ENCODE data around the gene TSG101. TPM values are rescaled to one million over a fixed set of nuclear protein-coding genes. Genes with fewer than 3 reads are reported as not detected.

TSG101 gene
- total and polyA plus RNA-seq, 5 experiments from 2014 or later, result 31.8 to 58.7 (median 42.5) TPM

DNA sequence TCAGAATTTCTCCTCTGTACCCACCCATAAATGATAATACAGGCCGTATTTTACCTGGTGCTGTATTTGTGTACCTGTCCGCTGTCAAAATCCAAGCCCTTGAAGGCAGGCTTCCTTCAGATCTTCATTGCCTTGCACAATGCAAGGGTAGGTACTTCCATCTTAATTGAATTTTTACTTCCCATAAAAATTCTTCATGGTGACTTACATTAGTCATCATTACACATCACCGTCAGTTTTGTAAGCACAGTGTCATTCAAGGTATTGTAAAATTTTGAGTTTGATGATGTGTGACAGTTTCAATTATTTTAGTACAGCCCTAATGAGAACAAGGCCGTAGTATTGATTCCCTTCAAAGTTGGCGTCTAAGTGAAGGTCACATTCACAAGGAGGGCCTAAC is 770 bp upstream of the TSG101 start:
- POLR2A ChIA-PET, result interaction anchor here (0.6 to 2.7 kb wide), 14 partner anchors 8 to 514 kb away, joined by 3 to 35 read pairs (median 8); partner anchors contain the start of genes GTF2H1, HPS5, LDHA and SERGEF
- no peak for ATAC-seq
- Mint-ChIP-seq H3K4me3 (peak overlapping the region; percentile 98 to 100 (median 99)), H3K9me3 (peaks cover 0 to 3% (median 0%) of the 10 kb centered on the region in 9 donors), H3K27ac (peak overlapping the region; percentile 100), H3K27me3 (peaks cover 0 to 3% (median 0%) of the 10 kb centered on the region in 5 donors), H3K36me3 (peaks cover 0 to 17% (median 6%) of the 10 kb centered on the region in 3 donors), H3K4me1 (peaks cover 20 to 54% (median 46%) of the 10 kb centered on the region in 4 donors)
- peak in 2 of 10 donors; percentile 30 to 35 for DNase-seq

DNA sequence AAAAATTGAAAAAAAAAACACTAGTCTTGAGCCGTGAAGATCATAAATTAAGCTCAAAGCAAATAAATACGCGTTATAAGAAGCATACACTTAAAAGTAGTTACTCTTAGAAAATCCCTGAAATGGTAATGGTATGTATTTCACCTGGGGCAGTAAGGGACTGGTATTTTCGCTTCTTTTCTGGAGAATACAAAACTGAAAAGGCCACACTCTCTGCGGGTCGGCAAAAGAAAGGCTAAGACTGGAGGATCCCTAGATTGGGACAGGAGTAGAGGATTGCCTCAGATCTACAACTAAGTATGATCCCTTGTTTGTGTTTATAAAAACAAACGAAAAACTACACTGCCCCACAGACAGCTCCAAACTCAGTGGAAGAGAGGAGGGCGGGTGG is 617 bp downstream of the TSG101 start:
- DNase-seq (no peak), ATAC-seq (no peak)
- Mint-ChIP-seq H3K36me3 (peaks cover 5 to 25% (median 6%) of the 10 kb centered on the region in 3 donors), H3K9me3 (peaks cover 0 to 3% (median 0%) of the 10 kb centered on the region in 9 donors), H3K27me3 (peaks cover 0 to 3% (median 0%) of the 10 kb centered on the region in 5 donors), H3K4me3 (peak overlapping the region; percentile 98 to 100 (median 99)), H3K4me1 (peaks cover 27 to 65% (median 55%) of the 10 kb centered on the region in 4 donors), H3K27ac (peak overlapping the region; percentile 100)
- POLR2A ChIA-PET, result interaction anchor here (0.6 to 2.7 kb wide), 17 partner anchors 8 to 513 kb away, joined by 3 to 35 read pairs (median 6); partner anchors contain the start of genes GTF2H1, HPS5, LDHA and SERGEF

DNA sequence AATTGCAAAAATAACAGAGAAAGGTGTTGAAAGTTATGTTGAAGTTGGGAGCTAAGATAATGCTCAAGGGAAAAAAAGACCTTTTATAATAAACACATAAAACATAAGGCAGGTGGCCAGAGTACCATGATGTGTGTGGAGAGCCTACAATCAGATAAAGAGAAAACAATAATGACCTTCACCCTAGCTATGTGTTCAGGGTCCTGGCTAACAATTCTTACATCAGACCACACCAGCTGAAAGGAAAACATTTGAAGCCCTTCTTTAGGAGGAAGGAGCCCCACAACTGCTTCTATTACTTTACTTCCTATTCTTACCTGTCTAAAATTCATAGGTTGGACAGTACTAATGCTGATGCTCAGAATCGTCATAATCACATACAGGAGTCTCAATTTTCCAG is 2.5 kb downstream of the TSG101 start:
- H3K27ac Mint-ChIP-seq, result peak overlapping the region in 7 of 10 donors; percentile 9 to 65 (median 43)
- peak overlapping the region in 8 of 10 donors; percentile 11 to 57 (median 26) for H3K4me3 Mint-ChIP-seq
- peaks cover 0 to 3% (median 0%) of the 10 kb centered on the region in 5 donors for H3K27me3 Mint-ChIP-seq
- ATAC-seq, result no peak
- peaks cover 5 to 39% (median 6%) of the 10 kb centered on the region in 3 donors for H3K36me3 Mint-ChIP-seq
- peaks cover 32 to 74% (median 62%) of the 10 kb centered on the region in 4 donors for H3K4me1 Mint-ChIP-seq
- POLR2A ChIA-PET, result interaction anchor here (1.1 kb wide), 1 partner anchor 129 kb away, joined by 3 read pairs; no protein-coding TSS in a partner anchor
- DNase-seq, result no peak
- peaks cover 0 to 3% (median 0%) of the 10 kb centered on the region in 9 donors for H3K9me3 Mint-ChIP-seq

DNA sequence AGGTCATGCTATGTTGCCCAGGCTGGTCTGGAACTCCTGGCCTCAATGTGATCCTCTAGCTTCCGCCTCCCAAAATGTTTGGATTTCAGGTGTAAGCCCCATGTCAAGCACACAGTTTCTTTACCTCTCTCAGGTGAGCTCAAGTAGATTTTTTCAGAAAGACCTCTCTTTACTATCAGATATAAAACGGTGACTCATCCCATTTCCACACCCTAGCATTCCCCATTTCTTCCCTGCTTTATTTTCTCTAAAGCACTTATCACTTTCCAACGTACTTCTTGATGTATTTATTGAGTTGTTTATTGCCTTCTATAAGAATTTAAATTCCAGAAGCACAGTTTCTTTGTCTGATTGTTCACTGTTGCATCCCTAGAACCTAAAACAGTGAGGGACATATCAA is 3.7 kb downstream of the TSG101 start:
- Mint-ChIP-seq H3K4me1 (peaks cover 31 to 72% (median 60%) of the 10 kb centered on the region in 4 donors), H3K27ac (peak overlapping the region in 5 of 10 donors; percentile 15 to 59 (median 35)), H3K4me3 (peak overlapping the region in 2 of 10 donors; percentile 9 to 16), H3K9me3 (peaks cover 0 to 3% (median 0%) of the 10 kb centered on the region in 9 donors), H3K27me3 (peaks cover 0 to 3% (median 0%) of the 10 kb centered on the region in 5 donors), H3K36me3 (peaks cover 5 to 50% (median 6%) of the 10 kb centered on the region in 3 donors)
- ATAC-seq (no peak), DNase-seq (no peak)
- POLR2A ChIA-PET, result interaction anchor here (0.6 kb wide), 1 partner anchor 22 kb away, joined by 3 read pairs; no protein-coding TSS in a partner anchor

DNA sequence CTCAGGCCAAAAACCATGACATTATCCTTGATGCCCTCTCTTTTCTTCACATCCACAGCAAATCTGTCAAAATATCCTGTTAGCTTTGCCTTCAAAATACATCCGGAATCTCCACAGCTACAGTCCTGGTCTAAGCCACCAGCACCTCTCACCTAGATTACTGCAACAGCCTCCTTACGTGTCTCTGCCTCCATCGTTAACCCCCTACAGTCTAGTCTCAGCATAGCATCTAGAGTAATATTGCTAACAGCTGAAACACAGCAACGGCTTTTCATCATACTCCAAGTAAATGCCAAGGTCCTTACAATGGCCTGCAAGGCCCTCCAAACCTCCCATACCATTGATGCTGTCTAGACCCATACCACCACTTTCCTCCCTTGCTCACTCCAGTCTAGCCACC is 4.4 kb downstream of the TSG101 start:
- Mint-ChIP-seq H3K27me3 (peaks cover 0 to 3% (median 0%) of the 10 kb centered on the region in 5 donors), H3K36me3 (peaks cover 5 to 54% (median 8%) of the 10 kb centered on the region in 3 donors), H3K27ac (peak overlapping the region in 8 of 10 donors; percentile 4 to 50 (median 18)), H3K4me1 (peaks cover 28 to 65% (median 54%) of the 10 kb centered on the region in 4 donors), H3K4me3 (peak overlapping the region in 1 of 10 donors; percentile 23), H3K9me3 (peaks cover 0 to 3% (median 0%) of the 10 kb centered on the region in 9 donors)
- ATAC-seq (no peak), DNase-seq (peak in 1 of 10 donors; percentile 2)
- POLR2A ChIA-PET, result no interaction called here

DNA sequence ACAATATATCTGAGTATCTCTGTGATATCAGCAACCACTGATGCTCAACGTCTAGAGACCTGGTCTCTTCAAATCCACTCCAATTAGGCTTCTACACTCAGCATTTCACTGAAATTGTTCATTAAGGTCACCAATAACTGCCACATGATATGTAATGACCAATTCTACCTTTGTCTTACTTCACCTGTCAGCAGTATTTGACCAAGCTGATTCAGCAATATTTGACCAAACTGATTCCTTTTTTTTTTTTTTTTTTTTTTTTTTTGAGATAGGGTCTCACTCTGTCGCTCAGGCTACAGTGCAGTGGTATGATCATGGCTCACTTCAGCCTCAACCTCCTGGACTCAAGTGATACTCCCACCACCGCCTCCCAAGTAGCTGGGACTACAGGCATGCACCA is 5.6 kb downstream of the TSG101 start:
- DNase-seq (no peak), ATAC-seq (no peak)
- H3K27me3 Mint-ChIP-seq, result no peaks in the 10 kb centered on the region
- H3K4me1 Mint-ChIP-seq, result peaks cover 22 to 54% (median 43%) of the 10 kb centered on the region in 4 donors
- no peak overlapping the region for H3K4me3 Mint-ChIP-seq
- peaks cover 5 to 60% (median 5%) of the 10 kb centered on the region in 3 donors for H3K36me3 Mint-ChIP-seq
- POLR2A ChIA-PET, result interaction anchor here (0.6 to 0.9 kb wide), 4 partner anchors 22 to 245 kb away, joined by 3 to 6 read pairs (median 4); no protein-coding TSS in a partner anchor
- no peaks in the 10 kb centered on the region for H3K9me3 Mint-ChIP-seq
- no peak overlapping the region for H3K27ac Mint-ChIP-seq

DNA sequence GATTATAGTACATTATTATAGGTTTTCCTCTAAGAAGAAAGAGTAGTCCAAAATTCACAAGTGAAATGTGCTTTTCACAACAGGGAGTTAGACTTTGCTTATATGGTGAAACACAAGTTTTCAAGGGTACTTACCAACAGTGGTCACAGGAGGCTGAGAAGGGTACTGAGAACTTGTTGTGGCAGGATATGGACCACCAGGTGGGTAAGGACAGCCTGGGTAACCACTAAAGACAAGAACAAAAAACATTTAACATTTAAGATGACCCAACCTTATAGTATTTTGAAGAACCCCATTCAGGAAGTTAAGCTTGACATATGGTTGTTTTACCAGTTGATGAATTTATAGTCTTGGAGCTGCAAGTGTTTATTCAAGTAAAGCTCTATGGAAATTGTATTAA is 24.4 kb downstream of the TSG101 start:
- peak overlapping the region in 3 of 10 donors; percentile 12 to 79 (median 43) for H3K27ac Mint-ChIP-seq
- DNase-seq (no peak), ATAC-seq (no peak)
- H3K27me3 Mint-ChIP-seq, result no peaks in the 10 kb centered on the region
- H3K4me3 Mint-ChIP-seq, result no peak overlapping the region
- POLR2A ChIA-PET, result no interaction called here
- peaks cover 0 to 12% (median 6%) of the 10 kb centered on the region in 4 donors for H3K4me1 Mint-ChIP-seq
- peaks cover 18 to 93% (median 45%) of the 10 kb centered on the region in 3 donors for H3K36me3 Mint-ChIP-seq
- H3K9me3 Mint-ChIP-seq, result no peaks in the 10 kb centered on the region

DNA sequence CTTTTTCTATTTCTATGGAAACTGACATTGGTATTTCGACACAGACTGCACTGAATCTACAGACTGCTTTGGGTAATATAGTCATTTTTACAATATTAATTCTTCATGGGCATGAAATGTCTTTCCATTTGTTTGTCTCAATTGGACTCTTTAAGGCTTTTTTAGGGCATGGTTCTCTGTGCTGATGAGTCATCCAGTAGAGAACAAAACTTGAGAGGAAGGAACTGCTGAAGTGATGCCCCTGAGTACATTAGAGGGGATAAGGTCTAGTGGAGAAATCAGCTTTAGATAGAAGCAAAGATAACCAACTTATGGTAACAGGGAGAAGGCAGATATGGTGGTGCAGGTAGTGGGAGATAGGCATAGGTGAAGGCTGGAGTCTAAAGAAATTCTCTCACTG is 25.1 kb downstream of the TSG101 start:
- H3K27me3 Mint-ChIP-seq, result no peaks in the 10 kb centered on the region
- DNase-seq (no peak), ATAC-seq (no peak)
- H3K4me3 Mint-ChIP-seq, result no peak overlapping the region
- peaks cover 0 to 12% (median 6%) of the 10 kb centered on the region in 4 donors for H3K4me1 Mint-ChIP-seq
- H3K27ac Mint-ChIP-seq, result peak overlapping the region in 1 of 10 donors; percentile 14
- POLR2A ChIA-PET, result no interaction called here
- no peaks in the 10 kb centered on the region for H3K9me3 Mint-ChIP-seq
- H3K36me3 Mint-ChIP-seq, result peaks cover 18 to 93% (median 45%) of the 10 kb centered on the region in 3 donors

DNA sequence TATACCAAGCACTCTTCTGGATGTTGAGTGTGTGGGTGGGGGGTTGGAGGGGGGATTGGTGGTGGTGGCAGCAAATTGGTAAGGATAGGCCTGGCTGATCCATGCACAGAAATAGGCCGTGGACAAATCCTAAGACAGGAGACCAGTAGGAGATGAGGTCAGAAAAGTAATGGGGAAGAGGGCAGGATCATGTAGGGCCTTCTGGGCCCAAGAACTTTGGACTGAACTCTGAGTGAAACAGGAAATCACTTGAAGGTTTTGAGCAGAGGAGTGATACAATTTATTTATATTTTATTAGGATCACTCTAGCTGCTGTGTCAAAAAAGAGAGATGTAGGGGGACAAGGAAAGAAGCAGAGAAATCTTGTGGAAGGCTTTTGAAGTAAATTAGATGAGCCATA is 28.7 kb downstream of the TSG101 start:
- DNase-seq, result no peak
- Mint-ChIP-seq H3K4me1 (peaks cover 6 to 15% (median 9%) of the 10 kb centered on the region in 4 donors), H3K27ac (peak overlapping the region in 5 of 10 donors; percentile 7 to 77 (median 34)), H3K9me3 (no peaks in the 10 kb centered on the region), H3K36me3 (peaks cover 18 to 94% (median 40%) of the 10 kb centered on the region in 3 donors), H3K4me3 (no peak overlapping the region), H3K27me3 (no peaks in the 10 kb centered on the region)
- POLR2A ChIA-PET, result no interaction called here
- ATAC-seq, result no peak

DNA sequence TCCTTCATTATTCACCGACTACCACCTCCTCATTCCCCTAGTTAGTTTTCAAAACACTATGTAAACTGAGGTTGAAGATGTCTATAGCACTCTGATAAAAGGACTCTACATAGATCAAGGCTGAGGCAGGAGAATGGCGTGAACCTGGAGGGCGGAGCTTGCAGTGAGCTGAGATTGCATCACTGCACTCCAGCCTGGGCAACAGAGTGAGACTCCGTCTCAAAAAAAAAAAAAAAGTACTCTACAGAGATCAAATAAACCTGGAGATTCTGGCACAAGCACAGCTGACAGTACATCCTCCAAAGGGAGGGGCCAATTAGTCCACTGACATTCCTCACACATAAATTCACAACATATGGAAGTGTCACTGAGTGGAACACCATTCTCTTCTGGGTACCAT is 31.0 kb downstream of the TSG101 start:
- no peaks in the 10 kb centered on the region for H3K9me3 Mint-ChIP-seq
- H3K36me3 Mint-ChIP-seq, result peaks cover 14 to 88% (median 22%) of the 10 kb centered on the region in 3 donors
- POLR2A ChIA-PET, result no interaction called here
- H3K27ac Mint-ChIP-seq, result peak overlapping the region in 4 of 10 donors; percentile 35 to 79 (median 52)
- no peak overlapping the region for H3K4me3 Mint-ChIP-seq
- DNase-seq, result no peak
- peaks cover 6 to 12% (median 10%) of the 10 kb centered on the region in 4 donors for H3K4me1 Mint-ChIP-seq
- no peaks in the 10 kb centered on the region for H3K27me3 Mint-ChIP-seq
- no peak for ATAC-seq

DNA sequence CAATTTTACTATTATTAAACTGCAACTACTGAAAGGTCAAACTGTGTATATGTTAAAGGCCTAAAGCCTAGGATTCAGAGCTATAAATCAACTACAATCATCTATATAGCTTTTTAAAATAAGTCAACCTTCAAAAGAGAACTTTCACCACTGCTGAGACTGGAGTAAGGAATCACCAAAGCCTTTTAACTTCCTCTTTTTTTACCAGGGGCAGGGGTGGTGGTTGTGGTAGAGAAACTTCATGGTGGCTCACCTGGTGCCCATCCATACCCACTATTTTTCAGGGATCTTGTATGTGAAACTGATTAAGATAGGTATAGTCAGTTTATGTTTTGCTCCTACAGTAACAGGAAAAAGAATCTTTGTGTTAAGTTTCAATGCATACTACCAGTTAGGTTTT is 31.5 kb downstream of the TSG101 start:
- POLR2A ChIA-PET, result no interaction called here
- no peak for DNase-seq
- Mint-ChIP-seq H3K4me1 (peaks cover 6 to 13% (median 11%) of the 10 kb centered on the region in 4 donors), H3K27ac (peak overlapping the region in 4 of 10 donors; percentile 35 to 79 (median 52)), H3K36me3 (peaks cover 14 to 88% (median 22%) of the 10 kb centered on the region in 3 donors), H3K27me3 (no peaks in the 10 kb centered on the region), H3K9me3 (no peaks in the 10 kb centered on the region), H3K4me3 (no peak overlapping the region)
- no peak for ATAC-seq

DNA sequence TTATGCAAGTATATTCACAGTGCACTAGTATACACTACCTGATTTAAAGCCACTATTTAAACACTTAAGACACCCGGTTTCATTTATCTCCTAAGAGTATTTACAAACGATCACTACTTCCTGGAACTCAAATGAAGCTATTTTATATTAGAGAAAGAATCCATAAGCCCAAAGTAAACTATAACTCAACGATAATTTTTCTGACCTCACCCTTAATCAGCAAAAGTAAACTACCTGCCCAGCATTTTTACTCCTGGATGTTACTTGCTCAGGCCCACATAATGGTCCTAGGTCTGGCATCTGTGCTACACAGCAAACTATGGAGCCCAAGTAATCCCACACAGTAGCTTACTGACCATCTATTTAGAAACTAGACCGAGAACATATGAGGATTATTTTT is 33.4 kb downstream of the TSG101 start:
- Mint-ChIP-seq H3K27ac (peak overlapping the region in 6 of 10 donors; percentile 5 to 83 (median 22)), H3K9me3 (no peaks in the 10 kb centered on the region), H3K4me1 (peaks cover 5 to 12% (median 9%) of the 10 kb centered on the region in 4 donors), H3K27me3 (no peaks in the 10 kb centered on the region), H3K36me3 (peaks cover 1 to 88% (median 25%) of the 10 kb centered on the region in 3 donors), H3K4me3 (no peak overlapping the region)
- POLR2A ChIA-PET, result interaction anchor here (0.8 kb wide), 1 partner anchor 11 kb away, joined by 3 read pairs; no protein-coding TSS in a partner anchor
- DNase-seq (no peak), ATAC-seq (no peak)

DNA sequence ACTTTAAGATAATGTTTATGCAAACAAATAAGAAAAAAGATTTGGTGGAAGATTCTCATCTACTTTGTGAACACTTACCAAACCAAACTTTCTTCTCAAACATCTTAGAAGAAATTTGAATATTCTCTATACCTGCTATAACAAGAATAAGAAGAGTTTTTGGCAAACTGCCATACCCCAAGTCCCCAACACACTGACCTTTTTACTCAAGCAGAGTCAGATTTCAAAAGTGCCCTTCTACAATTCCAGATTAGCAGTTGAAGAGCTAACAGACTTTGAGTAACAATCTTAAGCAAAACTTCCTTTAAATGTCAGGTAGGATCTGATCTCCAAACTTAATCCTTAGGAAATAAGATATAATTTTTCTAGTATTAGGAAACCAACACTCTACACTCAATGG is 33.9 kb downstream of the TSG101 start:
- Mint-ChIP-seq H3K27ac (peak overlapping the region in 6 of 10 donors; percentile 19 to 57 (median 26)), H3K4me3 (no peak overlapping the region), H3K9me3 (no peaks in the 10 kb centered on the region), H3K27me3 (no peaks in the 10 kb centered on the region), H3K4me1 (peaks cover 5 to 11% (median 9%) of the 10 kb centered on the region in 4 donors), H3K36me3 (peaks cover 0 to 88% (median 29%) of the 10 kb centered on the region in 3 donors)
- POLR2A ChIA-PET, result interaction anchor here (0.8 kb wide), 1 partner anchor 12 kb away, joined by 3 read pairs; no protein-coding TSS in a partner anchor
- DNase-seq (no peak), ATAC-seq (no peak)

Data from naive thymus-derived CD8-positive, alpha-beta T cell (primary cell).